Activated CD4-positive, CD25-positive, alpha-beta regulatory T cell treated with anti-CD3 and anti-CD28 coated beads, Interleukin-2, amount 50 U/mL, for 24 hours (primary cell): ENCODE data around the gene EPN2.
"Not testable (repeated sequence)": the region's sequence is repeated elsewhere in the genome, so short reads cannot be mapped to it uniquely, and the experiment has no call there.

ENCODE experiments used
- ATAC-seq, 2 donors: fragments of 150-1000 bp; cut with Tn5 transposase; one replicate each; pipeline ENCODE4 v1.10.0; 2021; ENCODE audit warnings: mild to moderate bottlenecking in 1 of 2, moderate library complexity in 1 of 2

The EPN2 gene

DNA sequence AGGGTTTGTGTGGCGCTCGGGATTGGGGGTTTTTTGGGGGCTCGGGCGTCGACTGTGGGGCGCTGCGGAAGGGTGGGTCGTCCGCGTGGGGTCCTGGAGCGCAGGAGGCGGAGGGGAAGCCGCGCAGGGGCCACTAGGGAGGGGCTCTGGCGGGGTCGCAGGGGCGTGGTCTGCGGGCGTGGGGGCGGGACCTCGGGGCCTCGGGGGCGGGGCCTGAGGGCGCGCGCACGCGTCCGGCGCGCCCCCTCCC lies at the start of gene EPN2:
Gene EPN2, plus strand, starts transcription at position 228 of the 250 bp plus-strand sequence. CDS start 45,754 bp downstream, outside the sequence.
- ATAC-seq, result not testable (repeated sequence)

DNA sequence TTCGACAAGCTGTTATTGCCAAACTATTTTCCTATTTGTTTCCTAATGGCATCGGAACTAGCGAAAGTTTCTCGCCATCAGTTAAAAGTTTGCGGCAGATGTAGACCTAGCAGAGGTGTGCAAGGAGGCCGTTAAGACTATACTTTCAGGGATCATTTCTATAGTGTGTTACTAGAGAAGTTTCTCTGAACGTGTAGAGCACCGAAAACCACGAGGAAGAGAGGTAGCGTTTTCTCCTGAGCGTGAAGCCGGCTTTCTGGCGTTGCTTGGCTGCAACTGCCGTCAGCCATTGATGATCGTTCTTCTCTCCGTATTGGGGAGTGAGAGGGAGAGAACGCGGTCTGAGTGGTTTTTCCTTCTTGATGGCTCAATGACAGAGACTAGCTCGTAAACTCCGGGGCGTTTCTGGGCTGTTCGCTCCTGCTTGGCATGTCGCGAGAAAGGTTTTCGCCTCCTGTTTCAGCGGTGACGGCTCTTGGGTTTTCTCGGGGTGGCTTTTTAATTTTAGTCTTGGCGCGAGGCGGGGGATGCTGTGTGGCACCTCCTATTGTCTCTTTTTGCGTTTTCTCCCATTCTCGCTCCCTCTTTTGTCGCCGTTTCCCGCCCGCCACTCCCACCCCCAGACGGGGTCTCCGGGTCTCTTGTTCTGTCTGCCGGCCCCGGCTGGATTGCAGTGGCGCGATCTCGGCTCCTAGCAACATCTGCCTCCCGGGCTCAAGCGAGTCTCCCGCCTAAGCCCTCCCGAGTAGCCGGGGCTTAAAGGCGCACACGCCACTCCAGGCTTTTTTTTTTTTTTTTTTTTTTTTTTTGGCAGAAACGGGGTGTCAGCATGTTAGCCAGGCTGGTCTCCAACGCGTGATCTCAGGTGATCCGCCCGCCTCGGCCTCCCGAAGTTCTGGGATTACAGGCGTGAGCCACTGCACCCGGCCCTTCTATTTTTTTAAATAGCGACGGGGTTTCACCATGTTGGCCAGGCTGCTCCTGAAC lies 49.0 kb upstream of the EPN2 start:
- ATAC-seq, result peak; percentile 33 to 36

DNA sequence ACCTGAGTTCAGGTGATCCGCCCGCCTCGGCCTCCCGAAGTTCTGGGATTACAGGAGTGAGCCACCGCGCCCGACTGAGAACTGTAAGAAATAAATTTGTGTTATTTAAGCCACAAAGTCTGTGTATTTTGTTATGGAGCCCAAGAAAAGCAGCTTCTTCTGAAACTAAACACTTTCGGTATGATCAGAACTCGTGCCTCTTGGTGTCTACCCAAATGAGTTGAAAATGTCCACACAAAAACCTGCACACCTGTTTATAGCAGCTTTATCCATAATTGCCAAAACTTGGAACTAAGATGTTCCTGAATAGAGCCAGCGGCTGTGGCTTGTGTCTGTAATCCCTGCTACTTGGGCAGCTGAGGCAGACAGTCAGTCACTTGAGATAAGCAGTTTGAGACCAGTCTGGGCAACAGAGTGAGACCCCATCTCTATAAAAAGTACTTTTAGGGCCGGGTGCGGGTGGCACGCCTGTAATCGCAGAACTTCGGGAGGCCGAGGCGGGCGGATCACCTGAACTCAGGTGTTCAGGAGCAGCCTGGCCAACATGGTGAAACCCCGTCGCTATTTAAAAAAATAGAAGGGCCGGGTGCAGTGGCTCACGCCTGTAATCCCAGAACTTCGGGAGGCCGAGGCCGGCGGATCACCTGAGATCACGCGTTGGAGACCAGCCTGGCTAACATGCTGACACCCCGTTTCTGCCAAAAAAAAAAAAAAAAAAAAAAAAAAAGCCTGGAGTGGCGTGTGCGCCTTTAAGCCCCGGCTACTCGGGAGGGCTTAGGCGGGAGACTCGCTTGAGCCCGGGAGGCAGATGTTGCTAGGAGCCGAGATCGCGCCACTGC lies 48.1 kb upstream of the EPN2 start:
- peak; percentile 67 to 79 for ATAC-seq

DNA sequence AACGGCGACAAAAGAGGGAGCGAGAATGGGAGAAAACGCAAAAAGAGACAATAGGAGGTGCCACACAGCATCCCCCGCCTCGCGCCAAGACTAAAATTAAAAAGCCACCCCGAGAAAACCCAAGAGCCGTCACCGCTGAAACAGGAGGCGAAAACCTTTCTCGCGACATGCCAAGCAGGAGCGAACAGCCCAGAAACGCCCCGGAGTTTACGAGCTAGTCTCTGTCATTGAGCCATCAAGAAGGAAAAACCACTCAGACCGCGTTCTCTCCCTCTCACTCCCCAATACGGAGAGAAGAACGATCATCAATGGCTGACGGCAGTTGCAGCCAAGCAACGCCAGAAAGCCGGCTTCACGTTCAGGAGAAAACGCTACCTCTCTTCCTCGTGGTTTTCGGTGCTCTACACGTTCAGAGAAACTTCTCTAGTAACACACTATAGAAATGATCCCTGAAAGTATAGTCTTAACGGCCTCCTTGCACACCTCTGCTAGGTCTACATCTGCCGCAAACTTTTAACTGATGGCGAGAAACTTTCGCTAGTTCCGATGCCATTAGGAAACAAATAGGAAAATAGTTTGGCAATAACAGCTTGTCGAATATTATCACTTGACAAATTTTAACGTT lies 47.3 kb upstream of the EPN2 start:
- peak in 1 of 2 donors; percentile 6 for ATAC-seq

DNA sequence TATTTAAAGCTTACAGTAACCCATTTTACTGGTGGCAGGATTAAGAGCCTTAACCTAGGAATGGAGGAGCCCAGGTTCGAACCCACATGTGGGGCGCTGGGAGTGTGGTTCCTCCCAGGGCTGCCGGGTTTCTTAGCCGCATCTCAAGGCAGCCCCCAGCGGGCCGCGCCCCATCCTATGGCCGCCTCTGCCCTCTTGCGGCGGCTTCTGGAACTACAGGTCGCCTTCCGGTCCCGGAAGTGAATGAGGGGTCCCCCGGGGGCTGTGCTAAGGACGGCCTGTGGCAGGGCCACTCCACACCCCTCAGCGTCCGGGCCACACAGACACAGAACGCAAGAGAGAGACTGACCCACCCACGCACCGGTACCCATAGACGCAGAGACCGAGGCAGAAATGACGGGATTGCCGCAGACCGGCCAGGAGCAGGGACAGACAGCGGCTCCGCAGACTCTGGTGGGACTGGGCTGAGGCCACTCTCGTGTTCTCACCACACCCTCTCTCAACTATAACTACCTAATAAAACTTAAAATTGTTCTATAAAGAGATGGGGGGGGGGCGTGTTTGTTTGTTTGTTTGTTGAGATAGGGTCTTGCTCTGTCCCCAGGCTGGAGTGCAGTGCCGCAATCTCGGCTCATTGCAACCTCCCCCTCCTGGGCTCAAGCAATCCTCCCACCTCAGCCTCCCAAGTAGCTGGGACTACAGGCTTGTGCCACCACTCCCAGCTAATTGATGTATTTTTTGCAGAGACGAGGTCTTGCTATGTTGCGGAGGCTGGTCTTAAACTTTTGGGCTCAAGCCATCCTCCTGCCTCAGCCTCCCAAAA lies 40.6 kb upstream of the EPN2 start:
- ATAC-seq, result peak; percentile 97

DNA sequence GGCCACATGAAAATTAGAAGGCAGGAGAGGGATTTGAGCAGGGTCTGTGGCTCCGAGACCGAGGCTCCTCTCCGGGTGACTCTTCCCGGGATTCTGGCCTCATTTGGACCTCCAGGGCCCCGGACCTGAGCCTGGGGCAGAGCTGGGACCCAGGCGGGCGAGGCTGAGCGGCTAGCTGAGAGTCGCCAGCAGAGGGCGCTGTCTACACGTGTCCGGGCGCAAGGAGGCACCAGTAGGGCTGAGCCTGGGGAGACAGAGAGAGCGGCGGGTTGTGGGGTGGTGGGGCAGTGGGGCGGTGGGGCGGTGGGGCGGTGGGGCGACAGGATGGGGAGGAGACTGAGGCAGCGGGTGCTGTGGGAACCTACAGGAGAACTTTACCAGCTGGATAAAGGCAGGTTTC lies 34.7 kb upstream of the EPN2 start:
- peak; percentile 95 to 100 for ATAC-seq

DNA sequence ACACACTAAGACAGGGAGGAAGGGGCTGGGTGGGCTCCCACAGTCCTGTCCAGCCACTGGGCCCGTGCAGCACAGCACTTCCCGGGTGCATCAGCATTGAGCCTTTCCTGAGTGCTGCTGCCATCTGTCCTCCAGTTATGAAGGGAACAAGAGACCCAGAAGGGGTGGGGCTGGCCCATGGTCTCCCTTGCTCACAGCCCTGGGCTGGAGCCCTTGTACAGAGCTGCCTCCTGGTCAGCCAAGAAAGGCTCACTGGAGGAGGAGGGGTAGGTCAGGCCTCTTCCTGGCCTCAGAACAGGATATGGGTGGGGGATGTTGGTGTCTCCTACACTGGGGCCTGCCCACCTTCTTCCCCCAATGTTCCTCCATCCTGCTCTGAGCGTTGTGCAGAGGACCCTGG lies 33.7 kb upstream of the EPN2 start:
- ATAC-seq, result not testable (repeated sequence)

DNA sequence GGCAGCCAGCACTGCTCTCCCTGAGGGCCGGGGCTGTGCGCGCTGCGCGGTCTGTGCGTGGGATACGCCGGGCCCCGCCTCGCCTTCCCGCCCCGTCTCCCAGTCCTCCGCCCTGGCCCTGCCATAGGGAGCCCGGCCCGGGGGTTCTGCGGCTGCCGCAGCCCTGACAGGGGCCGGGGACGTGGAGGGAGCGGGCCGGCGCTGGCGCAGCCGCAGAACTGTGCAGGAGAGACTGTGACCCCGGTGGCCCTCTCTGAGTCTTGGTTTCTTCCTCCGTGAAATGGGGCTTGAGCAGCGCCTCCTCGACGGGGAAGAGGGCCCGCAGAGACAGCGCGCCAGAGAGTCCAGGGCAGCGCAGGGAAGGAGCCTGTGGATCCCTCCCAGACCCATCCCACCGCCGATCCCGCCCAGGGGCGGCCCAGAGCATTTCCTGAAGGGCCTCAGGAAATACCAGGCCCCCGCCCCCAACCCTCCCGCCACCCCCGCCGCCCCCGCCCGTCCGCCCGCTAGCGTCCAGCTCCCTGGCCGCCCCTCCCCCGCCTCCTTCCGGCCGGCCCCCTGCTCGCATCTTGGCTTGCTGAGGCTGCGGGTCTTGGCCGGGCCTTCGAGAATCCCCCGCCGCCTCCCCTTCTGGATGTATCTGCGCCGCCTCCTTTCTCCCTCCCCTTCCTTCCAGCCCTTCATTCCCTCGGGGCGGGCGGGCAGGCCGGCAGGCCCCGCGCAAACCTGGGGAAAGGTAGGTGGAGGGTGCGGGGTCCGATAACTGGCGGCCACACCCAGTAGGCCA lies 21.9 kb upstream of the EPN2 start:
- peak; percentile 40 to 53 for ATAC-seq

DNA sequence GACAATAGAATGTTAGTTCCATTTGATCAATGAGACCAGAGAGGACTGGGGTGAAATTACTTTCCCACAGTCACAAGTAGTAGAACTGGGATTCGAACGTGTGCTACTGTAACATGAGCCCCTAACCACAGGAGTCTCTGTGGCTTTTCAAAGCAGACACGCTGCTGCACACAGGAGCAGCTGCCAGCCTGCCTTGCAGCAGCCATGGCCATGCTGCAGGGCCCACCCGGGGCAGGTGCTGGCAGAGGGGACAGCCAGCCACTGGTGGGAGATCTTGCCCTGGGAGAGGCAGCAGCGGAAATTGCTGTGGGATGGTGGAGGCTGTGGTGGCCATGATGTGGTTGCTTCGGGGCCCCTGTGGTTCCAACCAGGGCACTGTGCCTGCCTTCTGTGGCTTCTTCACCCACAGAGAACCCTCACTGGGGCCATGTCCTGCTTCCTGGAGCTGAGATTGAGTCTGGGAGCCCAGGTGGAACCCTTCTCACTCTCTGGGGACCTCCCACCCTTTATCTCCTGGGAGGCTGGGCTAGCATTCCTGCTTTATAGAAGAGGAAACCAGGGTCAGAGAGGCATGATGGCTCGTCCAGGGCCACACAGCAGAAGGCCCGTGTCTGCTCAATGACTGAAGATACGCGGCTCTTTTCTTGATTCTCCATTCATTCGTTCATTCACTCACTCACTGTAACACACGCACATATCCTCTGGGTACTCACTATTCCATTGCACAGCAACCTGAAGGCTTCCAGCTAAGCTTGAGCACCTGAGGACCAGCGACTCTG lies 20.8 kb upstream of the EPN2 start:
- peak; percentile 57 to 59 for ATAC-seq

DNA sequence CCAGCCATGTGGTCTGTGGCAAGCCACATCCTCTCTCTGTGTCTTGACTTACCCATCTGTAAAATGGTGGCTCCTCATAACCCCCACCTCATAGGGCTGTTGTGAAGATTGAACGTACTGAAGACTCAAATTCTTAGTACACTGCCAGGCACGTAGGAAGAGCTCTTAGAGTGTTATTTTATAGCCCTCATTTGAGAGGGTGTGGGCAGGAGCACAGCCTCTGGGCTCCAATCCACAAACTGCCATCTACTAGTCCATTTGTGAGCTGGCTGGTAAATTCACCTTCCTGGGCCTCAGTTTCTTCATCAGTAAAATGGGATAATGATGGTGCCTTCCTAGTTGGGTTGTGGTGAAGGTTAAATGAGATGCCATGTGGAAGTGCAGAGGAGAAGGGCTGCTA lies 18.3 kb upstream of the EPN2 start:
- ATAC-seq, result not testable (repeated sequence)

DNA sequence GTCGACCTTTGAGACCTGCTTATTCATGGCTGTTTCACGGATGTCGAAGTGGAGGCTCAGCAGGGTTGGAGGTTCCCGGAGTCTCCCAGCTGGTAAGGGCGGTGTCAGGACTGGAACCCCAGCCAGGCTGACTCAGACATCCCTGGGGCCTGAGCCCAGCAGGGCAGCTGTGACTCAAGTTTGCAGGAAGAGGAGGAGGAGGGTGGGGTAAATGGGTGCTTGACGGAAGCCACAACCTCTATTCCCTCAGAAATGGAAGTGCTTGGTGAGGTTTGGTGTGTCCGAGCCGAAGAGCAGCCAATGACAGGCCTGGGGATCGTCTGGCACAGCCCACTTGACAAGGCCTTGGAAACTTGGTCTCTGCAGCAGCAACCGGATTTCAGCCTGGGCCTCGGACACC lies 17.8 kb upstream of the EPN2 start:
- not testable (repeated sequence) for ATAC-seq

DNA sequence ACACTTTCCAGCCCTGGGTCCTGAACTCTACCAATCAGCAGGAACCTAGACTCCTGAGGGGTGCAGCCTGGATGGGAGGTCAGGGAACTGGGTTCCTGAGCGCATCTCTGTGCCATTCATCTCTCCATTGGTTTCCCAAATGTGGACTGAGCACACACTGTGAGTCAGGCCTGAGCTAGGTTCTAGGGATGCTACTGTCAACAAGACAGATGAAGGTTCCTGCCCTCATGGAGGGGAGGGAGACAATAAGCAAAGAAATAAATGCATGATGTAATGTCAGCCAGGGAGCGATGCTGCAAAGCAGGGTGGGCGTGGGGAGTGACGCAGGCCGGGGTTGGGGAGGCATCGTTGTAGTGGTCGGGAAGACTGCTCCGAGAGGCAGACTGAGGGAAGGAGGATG lies 17.0 kb upstream of the EPN2 start:
- not testable (repeated sequence) for ATAC-seq

DNA sequence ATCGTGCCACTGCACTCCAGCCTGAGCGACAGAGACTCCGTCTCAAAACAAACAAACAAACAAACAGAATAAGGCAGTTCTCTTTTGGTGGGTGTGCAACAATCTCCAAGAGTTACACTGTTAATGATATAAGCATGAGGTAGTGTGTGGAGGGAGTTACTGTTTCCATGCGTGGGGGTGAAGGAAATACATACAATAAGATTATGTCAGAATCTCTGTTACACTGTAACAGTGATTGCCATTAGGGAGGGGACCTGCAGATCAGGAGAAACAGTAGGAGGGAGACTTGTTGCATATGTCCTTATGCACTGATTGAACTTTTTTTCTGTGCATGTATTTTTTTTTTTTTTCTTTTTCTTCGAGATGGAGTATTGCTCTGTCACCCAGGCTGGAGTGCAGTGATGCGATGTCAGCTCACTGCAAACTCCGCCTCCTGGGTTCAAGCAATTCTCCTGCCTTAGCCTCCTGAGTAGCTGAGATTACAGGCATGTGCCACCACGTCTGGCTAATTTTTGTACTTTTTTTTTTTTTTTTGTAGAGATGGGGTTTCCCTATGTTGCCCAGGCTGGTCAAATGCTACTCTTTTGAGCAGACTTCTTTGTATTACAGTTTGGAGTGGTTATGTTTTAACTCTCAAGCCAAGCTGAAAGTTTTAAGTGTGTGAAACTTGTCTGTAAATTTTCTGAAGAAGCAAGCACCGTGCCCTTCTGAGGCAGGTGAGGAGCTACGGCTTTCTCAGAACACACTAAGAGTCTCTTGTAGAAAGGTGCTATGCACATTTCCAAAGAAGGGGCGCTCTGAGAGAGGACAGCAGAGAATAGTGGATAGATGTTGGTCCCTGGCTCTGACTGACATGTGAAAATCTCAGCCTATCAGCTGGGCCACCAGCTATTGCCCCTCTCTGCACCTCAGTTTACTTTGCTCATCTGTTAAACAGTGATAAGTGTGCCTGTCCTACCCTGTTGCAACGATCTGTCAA lies 10.3 kb upstream of the EPN2 start:
- ATAC-seq, result not testable (repeated sequence)

DNA sequence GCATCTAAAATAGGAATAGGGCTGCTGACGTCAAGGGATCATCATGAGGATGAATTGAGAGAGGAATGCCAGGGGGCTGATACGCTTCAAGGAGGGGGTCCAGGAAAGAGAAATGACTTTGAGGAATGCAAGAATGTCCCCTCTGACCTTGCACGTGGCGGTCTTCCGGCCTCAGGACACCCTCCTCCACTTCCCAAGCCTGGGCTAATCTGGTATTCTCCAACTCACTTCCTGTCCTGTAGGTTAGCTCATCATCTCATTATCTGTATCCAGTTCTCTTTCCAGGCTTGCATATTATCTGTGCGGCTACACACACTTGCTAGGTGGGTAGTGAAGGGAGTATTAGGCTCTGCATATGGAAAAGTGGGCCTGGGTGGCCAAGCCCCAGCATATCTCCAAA lies 2.5 kb upstream of the EPN2 start:
- ATAC-seq, result not testable (repeated sequence)

DNA sequence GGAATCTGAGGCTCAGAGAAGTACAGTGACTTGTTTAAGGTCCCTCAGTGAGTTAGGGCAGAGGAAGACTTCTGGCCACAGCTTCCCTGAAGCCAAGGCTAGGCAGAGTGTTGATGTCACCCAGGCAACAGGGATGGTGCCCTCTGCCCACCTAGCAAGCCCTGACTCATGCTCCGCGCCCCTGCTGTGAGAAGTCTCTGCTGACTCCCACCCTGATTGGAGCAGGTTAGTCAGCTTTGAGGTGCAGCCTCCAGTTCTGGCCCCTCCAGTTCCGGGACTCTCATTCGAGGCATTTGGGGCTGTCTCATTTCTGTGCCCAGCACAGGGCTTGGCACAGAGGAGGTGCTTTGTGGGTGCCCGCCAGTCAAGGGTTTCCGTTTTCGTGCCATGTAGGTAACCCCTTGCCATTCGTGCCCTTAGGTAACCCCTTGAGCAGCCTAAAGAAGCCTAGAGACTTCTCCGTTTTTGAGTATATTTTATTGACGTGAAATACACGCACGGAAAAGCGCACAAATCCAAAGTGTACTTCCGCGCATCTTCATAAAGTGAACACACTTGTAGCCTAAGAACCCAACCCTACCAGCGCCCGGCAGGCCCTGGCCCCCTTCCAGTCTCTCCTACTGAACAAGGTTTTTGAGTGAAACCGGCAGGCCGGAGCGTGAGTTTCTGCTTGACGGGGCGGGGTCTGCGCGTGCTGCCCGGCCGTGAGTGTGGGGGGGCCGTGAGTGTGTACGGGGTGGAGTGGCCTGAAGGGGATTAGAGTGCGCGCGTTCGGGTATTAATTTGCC lies 621 bp upstream of the EPN2 start:
- ATAC-seq, result peak; percentile 71 to 73

DNA sequence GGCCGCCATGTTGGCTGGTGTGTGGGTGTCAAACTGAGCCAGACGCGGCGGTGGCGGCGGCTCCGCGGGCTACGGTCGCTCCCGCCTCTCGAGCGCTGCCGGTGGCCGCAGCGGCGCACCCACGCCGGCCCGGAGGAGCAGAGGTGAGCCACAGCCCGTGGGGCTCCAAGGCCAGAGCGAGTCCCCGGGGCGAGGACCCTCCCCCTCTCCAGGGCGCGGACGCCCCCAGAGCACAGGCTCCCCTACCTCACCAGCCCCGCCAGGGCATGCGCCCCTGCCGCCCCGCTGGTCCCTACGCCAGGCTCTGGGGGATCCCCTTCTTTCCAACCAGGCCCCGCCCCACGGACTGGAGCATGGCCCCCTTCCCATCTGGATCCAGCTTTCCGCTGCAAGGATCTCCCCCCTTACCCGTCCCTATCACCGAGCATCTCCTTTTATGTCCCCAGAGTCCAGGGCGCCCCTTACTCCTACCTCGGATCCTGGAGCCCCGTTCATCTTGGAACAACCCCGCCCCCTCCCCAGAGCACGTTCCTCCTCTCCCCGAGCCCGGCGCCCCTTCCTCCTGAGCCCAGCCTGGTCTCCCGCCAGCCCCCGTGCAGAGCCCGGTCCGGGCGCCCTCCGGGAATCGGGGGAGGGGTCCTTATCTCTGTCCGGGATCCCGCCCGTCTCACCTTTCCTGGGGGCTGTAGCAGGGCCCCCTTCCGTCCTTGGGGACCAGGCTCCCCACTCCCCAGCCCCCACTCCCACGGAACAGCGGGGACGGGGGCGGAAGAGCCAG lies 412 bp downstream of the EPN2 start:
- peak; percentile 74 to 77 for ATAC-seq

DNA sequence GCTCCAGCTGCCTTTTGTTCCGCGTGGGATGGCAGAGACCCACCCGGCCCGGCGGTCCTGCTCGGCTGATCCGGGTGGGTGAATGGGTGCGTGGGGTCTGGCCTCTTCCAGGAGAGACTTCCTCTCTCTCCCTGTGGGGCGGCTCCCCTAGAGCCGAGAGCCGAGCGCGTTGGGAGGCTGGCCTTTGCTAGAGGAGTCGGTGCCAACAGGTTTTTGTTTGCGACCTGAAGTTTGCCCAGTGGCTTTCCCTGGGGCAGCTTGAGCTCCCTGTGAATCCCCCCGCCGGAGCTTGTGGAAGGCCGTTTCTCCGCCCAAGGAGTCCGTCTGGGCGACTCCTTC lies 970 bp downstream of the EPN2 start:
- ATAC-seq, result no peak

DNA sequence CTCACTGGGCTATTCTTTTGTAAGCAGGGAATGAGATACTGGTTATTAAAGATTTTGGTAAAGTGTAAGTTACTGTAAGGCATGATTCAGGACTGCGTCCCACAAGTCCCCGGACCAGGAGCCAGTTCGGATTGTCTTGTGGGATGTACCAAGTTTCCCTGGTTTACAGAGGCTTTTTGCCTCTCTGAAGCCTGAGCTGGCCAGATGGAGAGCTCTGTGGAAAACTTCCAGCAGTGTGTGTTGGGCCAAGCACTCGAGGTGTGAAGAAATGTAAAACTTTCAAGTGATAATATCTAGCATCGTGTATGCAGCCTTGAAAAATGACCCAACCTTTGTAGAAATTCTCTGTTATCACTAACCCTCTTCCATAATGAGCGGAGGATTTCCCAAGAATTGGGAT lies 2.4 kb downstream of the EPN2 start:
- no peak for ATAC-seq
